ENCODE data around the gene AMH. TPM values are rescaled to one million over a fixed set of nuclear protein-coding genes. Genes with fewer than 3 reads are reported as not detected.
A peak's percentile ranks its signal among the peaks of the same experiment; 100 is the strongest.

The AMH gene
- total and polyA plus RNA-seq, 4 experiments from 2014 or later, result 7.5 to 12.7 TPM; not detected in 2

DNA sequence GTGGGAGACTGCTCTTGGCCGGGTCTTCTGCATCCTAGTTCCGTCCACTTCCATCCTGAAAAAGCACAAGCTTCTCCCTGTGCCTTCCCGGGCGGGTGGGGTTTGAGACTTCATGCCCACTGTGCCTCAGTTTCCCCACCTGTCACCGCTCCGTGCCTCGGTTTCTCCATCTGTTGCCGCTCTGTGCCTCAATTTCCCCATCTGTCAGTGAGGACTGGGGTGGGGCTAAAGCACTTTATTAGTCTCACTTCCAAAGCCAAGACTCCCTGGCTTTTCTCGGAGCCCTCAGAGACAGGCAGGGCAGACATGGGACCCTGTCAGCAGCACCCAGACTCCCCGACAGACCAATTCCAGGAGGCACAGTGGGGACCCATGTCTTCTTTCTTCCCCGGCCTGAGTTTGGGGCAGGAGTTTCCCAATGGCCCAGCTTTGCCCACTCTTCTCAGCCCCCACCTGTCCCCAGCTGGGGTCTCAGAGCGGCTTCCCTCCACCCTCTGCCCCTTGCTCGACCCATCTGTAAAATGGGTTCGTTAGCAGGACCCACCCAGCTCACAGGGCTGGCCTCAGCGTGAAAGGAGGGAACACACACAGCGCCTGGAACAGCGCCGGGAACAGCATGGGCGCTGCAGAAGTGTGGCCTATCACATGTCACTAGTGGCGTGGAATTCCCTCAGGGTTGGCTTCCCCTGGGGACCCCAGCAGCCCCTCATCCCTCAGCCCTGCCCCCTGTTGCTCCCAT, 37.4 kb downstream of the AMH start:
- Histone ChIP-seq H3K4me1 (ENCODE audit: insufficient read depth, low read length) (peaks cover 36% of the 10 kb centered on the region), H3K4me3 (ENCODE audit: low read length in 2 of 2) (no peak overlapping the region), H3K9me3 (ENCODE audit: control insufficient read depth in 1 of 2, low read length in 2 of 2) (no peaks in the 10 kb centered on the region), H3K27ac (ENCODE audit: low read depth, low read length) (no peak overlapping the region), H3K36me3 (ENCODE audit: insufficient read depth, low read length) (no peaks in the 10 kb centered on the region), H3K27me3 (ENCODE audit: insufficient read depth, low read length) (no peaks in the 10 kb centered on the region)
- ChIA-PET POLR2A (ENCODE audit: partially characterized antibody) (interaction anchor here (1.1 to 3.1 kb wide), 5 partner anchors 11 to 48 kb away, joined by 3 to 48 read pairs (median 5); no protein-coding TSS in a partner anchor), CTCF (ENCODE audit: partially characterized antibody) (interaction anchor here (1.1 to 3.2 kb wide), 3 partner anchors 10 to 12 kb away, joined by 3 to 35 read pairs (median 4); no protein-coding TSS in a partner anchor)
- Mint-ChIP-seq H3K4me3 (no peak overlapping the region), H3K36me3 (peaks cover 0 to 3% of the 10 kb centered on the region in 2 donors), H3K27me3 (peaks cover 0 to 2% of the 10 kb centered on the region in 2 donors), H3K9me3 (peaks cover 0 to 2% (median 0%) of the 10 kb centered on the region in 8 donors), H3K4me1 (peaks cover 11 to 39% (median 25%) of the 10 kb centered on the region in 4 donors), H3K27ac (peak overlapping the region in 1 of 7 donors; percentile 74)
- peak in 1 of 5 donors; percentile 23 for DNase-seq
- intact Hi-C loops (cut with micrococcal nuclease), result no loop called here

DNA sequence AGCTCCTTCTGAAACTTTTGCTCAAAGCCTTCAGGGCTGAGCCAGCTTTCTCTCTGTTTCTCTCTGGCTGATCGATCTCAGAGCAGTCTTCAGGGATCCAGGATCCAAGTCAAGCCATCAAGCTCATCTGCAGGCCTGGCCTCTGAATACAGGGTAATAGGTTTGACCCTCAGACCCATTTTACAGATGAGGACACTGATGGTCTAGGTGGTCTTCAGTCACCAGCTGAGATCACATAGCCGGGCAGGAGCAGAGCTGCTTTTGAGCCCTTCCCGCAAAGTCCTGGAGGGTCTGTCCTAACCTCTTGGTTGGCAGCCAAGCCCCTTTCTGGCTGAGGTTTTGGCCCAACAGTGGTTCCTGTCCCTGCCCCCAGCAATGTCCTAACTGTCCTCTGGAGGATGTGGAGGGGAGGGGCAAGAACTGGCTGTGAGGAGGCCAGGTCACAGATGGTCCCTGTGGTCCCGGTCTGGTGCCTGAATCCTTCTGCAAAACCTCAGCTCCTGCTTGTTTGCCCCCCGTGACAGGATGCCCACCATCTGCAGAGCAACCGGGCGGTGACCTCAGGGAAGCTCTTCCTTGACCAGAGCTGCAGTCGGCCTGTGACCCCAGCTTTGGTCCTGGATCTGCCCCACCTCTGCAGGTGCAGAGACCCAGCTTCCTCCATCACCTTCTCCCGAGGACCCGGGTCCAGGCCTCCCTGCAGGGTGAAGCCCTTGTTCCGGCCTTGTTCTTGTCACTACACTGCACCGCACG, 38.6 kb downstream of the AMH start:
- ChIA-PET POLR2A (ENCODE audit: partially characterized antibody) (interaction anchor here (0.6 to 3.1 kb wide), 6 partner anchors 9 to 50 kb away, joined by 3 to 48 read pairs (median 7); no protein-coding TSS in a partner anchor), CTCF (ENCODE audit: partially characterized antibody) (interaction anchor here (0.7 to 3.2 kb wide), 6 partner anchors 9 to 326 kb away, joined by 3 to 35 read pairs (median 6); no protein-coding TSS in a partner anchor)
- H3K27ac Mint-ChIP-seq, result peak overlapping the region in 4 of 7 donors; percentile 41 to 90 (median 78)
- H3K4me3 Mint-ChIP-seq, result no peak overlapping the region
- H3K9me3 Mint-ChIP-seq, result peaks cover 0 to 2% (median 0%) of the 10 kb centered on the region in 8 donors
- DNase-seq, result no peak
- no peaks in the 10 kb centered on the region for H3K9me3 ChIP-seq (ENCODE audit: control insufficient read depth in 1 of 2, low read length in 2 of 2)
- no peaks in the 10 kb centered on the region for H3K36me3 ChIP-seq (ENCODE audit: insufficient read depth, low read length)
- H3K36me3 Mint-ChIP-seq, result peaks cover 0 to 4% of the 10 kb centered on the region in 2 donors
- intact Hi-C loops (cut with micrococcal nuclease), result no loop called here
- H3K4me1 Mint-ChIP-seq, result peaks cover 8 to 32% (median 19%) of the 10 kb centered on the region in 4 donors
- no peaks in the 10 kb centered on the region for H3K27me3 ChIP-seq (ENCODE audit: insufficient read depth, low read length)
- H3K27me3 Mint-ChIP-seq, result peaks cover 0 to 2% of the 10 kb centered on the region in 2 donors
- no peak overlapping the region for H3K27ac ChIP-seq (ENCODE audit: low read depth, low read length)
- H3K4me3 ChIP-seq (ENCODE audit: low read length in 2 of 2), result no peak overlapping the region
- H3K4me1 ChIP-seq (ENCODE audit: insufficient read depth, low read length), result peaks cover 24% of the 10 kb centered on the region

DNA sequence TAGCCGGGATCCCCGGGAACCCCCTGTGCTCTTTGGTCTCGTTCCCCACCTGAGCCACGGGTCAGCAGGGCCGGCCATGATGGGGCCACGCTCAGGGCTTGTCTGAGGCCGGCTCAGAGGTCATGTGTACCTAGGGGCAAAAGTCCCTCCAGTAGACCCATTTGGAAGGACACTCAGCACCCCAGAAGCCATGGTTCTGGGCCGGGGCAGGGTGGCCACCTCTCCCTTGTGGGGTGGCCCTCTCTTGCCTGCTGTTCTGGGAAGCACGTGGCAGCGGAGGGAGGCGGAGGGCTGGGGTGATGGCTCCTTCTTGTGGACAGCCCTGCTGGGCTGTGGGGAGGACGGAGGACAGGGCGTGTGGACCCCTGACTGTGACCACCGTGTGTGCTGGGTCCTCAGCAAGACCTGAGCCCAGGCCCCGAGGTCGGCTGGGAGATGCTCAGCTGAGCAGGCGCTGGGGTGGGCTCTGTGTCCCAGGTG, 39.3 kb downstream of the AMH start:
- Mint-ChIP-seq H3K4me1 (peaks cover 8 to 30% (median 20%) of the 10 kb centered on the region in 4 donors), H3K4me3 (peak overlapping the region in 7 of 8 donors; percentile 87 to 92 (median 90)), H3K27me3 (peaks cover 0 to 2% of the 10 kb centered on the region in 2 donors), H3K36me3 (peaks cover 0 to 6% of the 10 kb centered on the region in 2 donors), H3K9me3 (peaks cover 0 to 2% (median 0%) of the 10 kb centered on the region in 8 donors), H3K27ac (peak overlapping the region in 4 of 7 donors; percentile 75 to 90 (median 84))
- H3K36me3 ChIP-seq (ENCODE audit: insufficient read depth, low read length), result no peaks in the 10 kb centered on the region
- CTCF ChIA-PET (ENCODE audit: partially characterized antibody), result interaction anchor here (0.9 to 3.2 kb wide), 10 partner anchors 9 to 326 kb away, joined by 3 to 35 read pairs (median 4); no protein-coding TSS in a partner anchor
- no peak overlapping the region for H3K27ac ChIP-seq (ENCODE audit: low read depth, low read length)
- no peak overlapping the region for H3K4me3 ChIP-seq (ENCODE audit: low read length in 2 of 2)
- H3K27me3 ChIP-seq (ENCODE audit: insufficient read depth, low read length), result no peaks in the 10 kb centered on the region
- intact Hi-C loops (cut with micrococcal nuclease), result no loop called here
- no peaks in the 10 kb centered on the region for H3K9me3 ChIP-seq (ENCODE audit: control insufficient read depth in 1 of 2, low read length in 2 of 2)
- DNase-seq, result no peak
- peaks cover 24% of the 10 kb centered on the region for H3K4me1 ChIP-seq (ENCODE audit: insufficient read depth, low read length)
- POLR2A ChIA-PET (ENCODE audit: partially characterized antibody), result interaction anchor here (1.0 to 3.1 kb wide), 10 partner anchors 8 to 56 kb away, joined by 3 to 48 read pairs (median 7); partner anchors contain the start of genes LSM7 and SPPL2B

DNA sequence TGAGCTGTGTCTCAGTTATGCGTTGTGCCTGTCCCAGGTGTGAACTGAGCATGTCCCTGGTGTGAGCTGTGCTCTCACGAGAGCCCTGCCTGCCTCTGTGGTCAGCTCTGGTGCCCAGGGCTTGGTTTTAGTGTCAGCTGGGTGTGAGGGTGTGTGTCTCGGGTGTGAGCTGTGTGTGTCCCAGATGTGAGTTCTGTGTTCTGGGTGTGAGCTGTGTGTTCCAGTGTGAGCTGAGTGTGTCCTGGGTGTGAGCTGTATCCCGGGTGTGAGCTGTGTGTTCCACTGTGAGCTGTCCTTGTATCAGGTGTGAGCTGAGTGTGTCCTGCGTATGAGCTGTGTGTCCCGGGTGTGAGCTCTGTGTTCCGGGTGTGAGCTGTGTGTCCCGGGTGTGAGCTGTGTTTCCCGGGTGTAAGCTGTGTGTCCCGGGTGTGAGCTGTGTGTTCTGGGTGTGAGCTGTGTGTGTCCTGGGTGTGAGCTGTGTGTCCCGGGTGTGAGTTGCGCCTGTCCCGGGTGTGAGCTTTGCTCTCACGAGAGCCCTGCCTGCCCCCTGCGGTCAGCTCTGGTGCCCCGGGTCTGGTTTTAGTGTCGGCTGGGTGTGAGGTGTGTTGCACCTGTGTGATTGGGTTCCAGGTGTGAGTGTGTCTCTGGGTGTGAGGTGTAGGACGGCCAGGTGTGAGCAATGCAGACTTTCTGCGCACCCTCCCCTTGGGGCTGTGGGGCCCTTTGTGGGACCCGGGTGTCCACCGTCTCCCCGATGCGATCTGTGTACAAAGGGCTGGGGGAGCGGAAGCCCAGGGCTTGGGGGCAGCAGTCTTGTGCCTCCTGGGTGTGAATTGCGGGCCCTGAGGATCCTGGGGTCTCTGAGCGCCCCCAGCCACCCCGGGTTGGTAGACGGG, 39.9 kb downstream of the AMH start:
- H3K4me1 ChIP-seq (ENCODE audit: insufficient read depth, low read length), result peaks cover 24% of the 10 kb centered on the region
- peak overlapping the region in 1 of 2 donors; percentile 67 for H3K4me3 ChIP-seq (ENCODE audit: low read length in 2 of 2)
- no peaks in the 10 kb centered on the region for H3K36me3 ChIP-seq (ENCODE audit: insufficient read depth, low read length)
- peaks cover 0 to 2% of the 10 kb centered on the region in 2 donors for H3K27me3 Mint-ChIP-seq
- peaks cover 0 to 2% (median 0%) of the 10 kb centered on the region in 8 donors for H3K9me3 Mint-ChIP-seq
- H3K27ac Mint-ChIP-seq, result peak overlapping the region; percentile 48 to 94 (median 83)
- H3K4me1 Mint-ChIP-seq, result peaks cover 10 to 36% (median 24%) of the 10 kb centered on the region in 4 donors
- peak overlapping the region; percentile 87 to 94 (median 90) for H3K4me3 Mint-ChIP-seq
- H3K27me3 ChIP-seq (ENCODE audit: insufficient read depth, low read length), result no peaks in the 10 kb centered on the region
- H3K27ac ChIP-seq (ENCODE audit: low read depth, low read length), result no peak overlapping the region
- H3K9me3 ChIP-seq (ENCODE audit: control insufficient read depth in 1 of 2, low read length in 2 of 2), result no peaks in the 10 kb centered on the region
- CTCF ChIA-PET (ENCODE audit: partially characterized antibody), result interaction anchor here (0.9 to 3.2 kb wide), 10 partner anchors 8 to 325 kb away, joined by 3 to 35 read pairs (median 4); no protein-coding TSS in a partner anchor
- intact Hi-C loops (cut with micrococcal nuclease), result no loop called here
- peak in 1 of 5 donors; percentile 37 for DNase-seq
- H3K36me3 Mint-ChIP-seq, result peaks cover 0 to 10% of the 10 kb centered on the region in 2 donors
- POLR2A ChIA-PET (ENCODE audit: partially characterized antibody), result interaction anchor here (0.7 to 3.1 kb wide), 14 partner anchors 9 to 105 kb away, joined by 3 to 48 read pairs (median 5); partner anchors contain the start of genes LSM7 and SPPL2B

DNA sequence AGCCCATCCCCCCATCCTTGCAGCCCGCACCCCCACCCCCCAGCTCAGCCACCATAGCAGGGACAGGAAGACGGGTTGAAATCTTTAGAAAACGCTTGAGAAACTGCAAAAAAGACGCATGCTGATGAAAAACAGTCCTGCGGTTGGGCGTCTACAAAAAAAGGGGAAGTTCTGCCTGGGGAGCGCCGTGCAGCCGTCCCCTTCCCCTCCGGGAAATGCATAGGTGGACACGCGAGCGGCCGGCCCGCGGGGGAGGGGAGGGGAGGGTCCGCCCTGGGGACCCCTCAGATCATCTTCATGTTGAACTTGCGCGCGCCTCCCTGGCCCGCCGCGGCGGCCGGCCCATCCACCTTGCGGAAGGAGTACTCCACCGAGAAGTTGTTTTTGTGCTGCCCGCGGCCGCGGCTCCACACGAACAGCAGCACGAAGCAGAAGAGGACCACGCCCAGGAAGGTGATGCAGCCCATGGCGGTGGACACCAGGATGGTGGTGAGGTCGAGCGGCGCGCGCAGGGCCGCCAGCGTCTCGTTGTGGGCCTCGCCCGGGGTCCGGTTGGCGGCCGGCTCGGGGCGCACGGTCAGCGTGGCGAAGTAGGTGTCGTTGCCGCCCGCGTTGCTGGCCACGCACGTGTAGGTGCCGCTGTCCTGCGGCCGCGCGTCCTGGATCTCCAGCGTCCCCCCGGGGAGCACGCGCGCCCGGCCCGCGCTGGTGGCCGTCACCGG, 40.8 kb downstream of the AMH start:
- DNase-seq, result peak; percentile 60 to 73 (median 65)
- H3K4me1 ChIP-seq (ENCODE audit: insufficient read depth, low read length), result peaks cover 24% of the 10 kb centered on the region
- H3K27me3 ChIP-seq (ENCODE audit: insufficient read depth, low read length), result no peaks in the 10 kb centered on the region
- Mint-ChIP-seq H3K4me3 (peak overlapping the region; percentile 87 to 94 (median 90)), H3K9me3 (peaks cover 0 to 2% (median 0%) of the 10 kb centered on the region in 8 donors), H3K27me3 (peaks cover 0 to 2% of the 10 kb centered on the region in 2 donors), H3K36me3 (peaks cover 0 to 11% of the 10 kb centered on the region in 2 donors), H3K27ac (peak overlapping the region; percentile 70 to 94 (median 86)), H3K4me1 (peaks cover 10 to 39% (median 24%) of the 10 kb centered on the region in 4 donors)
- H3K9me3 ChIP-seq (ENCODE audit: control insufficient read depth in 1 of 2, low read length in 2 of 2), result no peaks in the 10 kb centered on the region
- POLR2A ChIA-PET (ENCODE audit: partially characterized antibody), result interaction anchor here (0.7 to 3.1 kb wide), 15 partner anchors 10 to 104 kb away, joined by 3 to 48 read pairs (median 5); partner anchors contain the start of genes LSM7 and SPPL2B
- no peaks in the 10 kb centered on the region for H3K36me3 ChIP-seq (ENCODE audit: insufficient read depth, low read length)
- CTCF ChIA-PET (ENCODE audit: partially characterized antibody), result interaction anchor here (1.0 to 3.2 kb wide), 8 partner anchors 11 to 270 kb away, joined by 3 to 35 read pairs (median 6); no protein-coding TSS in a partner anchor
- H3K4me3 ChIP-seq (ENCODE audit: low read length in 2 of 2), result peak overlapping the region in 1 of 2 donors; percentile 67
- intact Hi-C loops (cut with micrococcal nuclease), result loop anchor here (5.0 kb wide), 1 partner anchor 37 kb away; the partner anchor contains the start of genes LSM7 and SPPL2B
- peak overlapping the region; percentile 39 for H3K27ac ChIP-seq (ENCODE audit: low read depth, low read length)

Data from CD4-positive, alpha-beta memory T cell (primary cell).